Adipose tissue (tissue), 3 donors: ENCODE results near the gene ZNF613. TPM values are rescaled to one million over a fixed set of nuclear protein-coding genes. Genes with fewer than 3 reads are reported as not detected.
"Not testable (repeated sequence)": the region's sequence is repeated elsewhere in the genome, so short reads cannot be mapped to it uniquely, and the experiment has no call there.

Experiments
- H3K27ac ChIP-seq: one replicate; pipeline ENCODE4 v1.5.1; 2013; ENCODE audit warnings: low read depth, low read length
- WGBS, 3 donors: extraction: QIAGEN DNeasy Blood & Tissue Kit; methylation state at CpG; one replicate each; pipeline ENCODE4 v1.1.7; 2013; 5-methylcytosine and 5-hydroxymethylcytosine counted together
- polyA plus RNA-seq, 3 donors: library from polyadenylated mRNA; stranded (reverse); fragments of 200-250 nt; gene quantifications; one replicate each; pipeline ENCODE4 v1.2.3, GENCODE V29; 2013
- donor health status: healthy with polysubstance abuse.
- donor health status: Bipolar disorder and iron deficiency.
- donor health status: healthy.

ZNF613 gene
- polyA plus RNA-seq, 3 donors, result 0.56 to 3.4 (median 1.6) TPM

GRCh38 chr19:51926426-51926783, 867 bp upstream of the ZNF613 start:
- WGBS, 3 donors, result 12 to 21% (median 14%) methylated on average over 11 of the region's 11 CpGs
- no peak overlapping the region for H3K27ac ChIP-seq

- no peak overlapping the region for H3K27ac ChIP-seq
- WGBS, 3 donors, result 23 to 40% (median 33%) methylated on average over 13 of the region's 13 CpGs
Observed at GRCh38 chr19:51927859-51928258, 587 bp downstream of the ZNF613 start.

GRCh38 chr19:51931921-51932320, 4.6 kb downstream of the ZNF613 start:
- 82 to 95% (median 92%) methylated on average over 8 of the region's 8 CpGs for WGBS, 3 donors

GRCh38 chr19:51938936-51939335, 11.7 kb downstream of the ZNF613 start:
- H3K27ac ChIP-seq, result no peak overlapping the region
- WGBS, 3 donors, result 97 to 99% (median 99%) methylated on average over 2 of the region's 2 CpGs

More at GRCh38 chr19:51931921-51932320, 4.6 kb downstream of the ZNF613 start:
- H3K27ac ChIP-seq, result no peak overlapping the region

- 90 to 95% (median 91%) methylated on average over 7 of the region's 7 CpGs for WGBS, 3 donors
- no peak overlapping the region for H3K27ac ChIP-seq
Observed at GRCh38 chr19:51944798-51945552, 17.7 kb downstream of the ZNF613 start.

GRCh38 chr19:51946602-51947001, 19.3 kb downstream of the ZNF613 start:
- 93 to 100% (median 94%) methylated on average over 1 of the region's 1 CpG for WGBS, 3 donors
- H3K27ac ChIP-seq, result no peak overlapping the region

- 10 to 17% (median 13%) methylated on average over 25 of the region's 25 CpGs for WGBS, 3 donors
- no peak overlapping the region for H3K27ac ChIP-seq
Observed at GRCh38 chr19:51948975-51949374, 21.7 kb downstream of the ZNF613 start.

GRCh38 chr19:51957846-51958245, 30.6 kb downstream of the ZNF613 start:
- 31 to 89% (median 86%) methylated on average over 4 of the region's 4 CpGs for WGBS, 3 donors
- not testable (repeated sequence) for H3K27ac ChIP-seq

GRCh38 chr19:51959791-51960190, 32.5 kb downstream of the ZNF613 start:
- H3K27ac ChIP-seq, result no peak overlapping the region
- WGBS, 3 donors, result 83 to 92% (median 84%) methylated on average over 4 of the region's 4 CpGs

GRCh38 chr19:51960621-51961233, 33.5 kb downstream of the ZNF613 start:
- WGBS, 3 donors, result 13 to 38% (median 36%) methylated on average over 7 of the region's 7 CpGs

GRCh38 chr19:51965583-51965982, 38.3 kb downstream of the ZNF613 start:
- WGBS, 3 donors, result 96 to 99% (median 98%) methylated on average over 5 of the region's 5 CpGs
- H3K27ac ChIP-seq, result no peak overlapping the region

More at GRCh38 chr19:51960621-51961233, 33.5 kb downstream of the ZNF613 start:
- H3K27ac ChIP-seq, result not testable (repeated sequence)

- 94 to 100% (median 99%) methylated on average over 1 of the region's 1 CpG for WGBS, 3 donors
Observed at GRCh38 chr19:51970718-51971117, 43.4 kb downstream of the ZNF613 start.

GRCh38 chr19:51971624-51972023, 44.4 kb downstream of the ZNF613 start:
- WGBS, 3 donors, result 96 to 98% (median 96%) methylated on average over 4 of the region's 4 CpGs

More at GRCh38 chr19:51970718-51971117, 43.4 kb downstream of the ZNF613 start:
- H3K27ac ChIP-seq, result no peak overlapping the region

GRCh38 chr19:51975787-51976186, 48.5 kb downstream of the ZNF613 start:
- WGBS, 3 donors, result 95 to 97% (median 97%) methylated on average over 17 of the region's 17 CpGs
- H3K27ac ChIP-seq, result not testable (repeated sequence)

More at GRCh38 chr19:51971624-51972023, 44.4 kb downstream of the ZNF613 start:
- no peak overlapping the region for H3K27ac ChIP-seq

GRCh38 chr19:51976852-51977251, 49.6 kb downstream of the ZNF613 start:
- 89 to 97% (median 93%) methylated on average over 3 of the region's 3 CpGs for WGBS, 3 donors
- no peak overlapping the region for H3K27ac ChIP-seq

GRCh38 chr19:51977346-51977745, 50.1 kb downstream of the ZNF613 start:
- H3K27ac ChIP-seq, result no peak overlapping the region
- 78 to 96% (median 88%) methylated on average over 7 of the region's 7 CpGs for whole genome bisulfite sequencing, 3 donors

- H3K27ac ChIP-seq, result no peak overlapping the region
- WGBS, 3 donors, result 94 to 99% (median 96%) methylated on average over 4 of the region's 4 CpGs
Observed at GRCh38 chr19:51978882-51979281, 51.6 kb downstream of the ZNF613 start.

GRCh38 chr19:51980116-51980736, 53.0 kb downstream of the ZNF613 start:
- no peak overlapping the region for H3K27ac ChIP-seq
- WGBS, 3 donors, result 70 to 95% (median 77%) methylated on average over 6 of the region's 6 CpGs

GRCh38 chr19:51980926-51981325, 53.7 kb downstream of the ZNF613 start:
- 89 to 98% (median 95%) methylated on average over 6 of the region's 6 CpGs for WGBS, 3 donors

More at GRCh38 chr19:51980926-51981325, 53.7 kb downstream of the ZNF613 start:
- not testable (repeated sequence) for H3K27ac ChIP-seq
